Activated CD8-positive, alpha-beta memory T cell treated with anti-CD3 and anti-CD28 coated beads, Interleukin-2, amount 10 ng/mL, durations not matched to agents 7 days and 5 days (primary cell): ENCODE measurements around the gene GNB1L. TPM values are rescaled to one million over a fixed set of nuclear protein-coding genes. Genes with fewer than 3 reads are reported as not detected.

Experiments used
- ATAC-seq: fragments of 150-1000 bp; cut with Tn5 transposase; one replicate; pipeline ENCODE4 v1.10.0; 2021; ENCODE audit warnings: moderate library complexity
- CTCF ChIA-PET: fragments of 350-600 bp; sonication (Branson Sonifier 250); formaldehyde crosslinking; loops from one replicate; lab custom pipeline; 2021; ENCODE audit warnings: antibody characterized with exemption; lab: Charles Lee
- DNase-seq: peaks from one replicate; pipeline ENCODE4 v3.0.0-alpha.2; 2020
- H3K27ac Mint-ChIP-seq: one replicate; pipeline ENCODE4 v1.8.0; 2021; ENCODE audit warnings: mild to moderate bottlenecking, mixed read lengths
- H3K27me3 Mint-ChIP-seq: one replicate; pipeline ENCODE4 v1.8.0; 2021; ENCODE audit warnings: mixed read lengths
- H3K36me3 Mint-ChIP-seq: one replicate; pipeline ENCODE4 v1.8.0; 2021; ENCODE audit warnings: mild to moderate bottlenecking, mixed read lengths
- H3K4me1 Mint-ChIP-seq: one replicate; pipeline ENCODE4 v1.8.0; 2021; ENCODE audit warnings: mixed read lengths
- H3K4me3 Mint-ChIP-seq: one replicate; pipeline ENCODE4 v1.8.0; 2021; ENCODE audit warnings: mild to moderate bottlenecking, moderate library complexity, mixed read lengths
- H3K9me3 Mint-ChIP-seq: one replicate; pipeline ENCODE4 v1.8.0; 2022; ENCODE audit warnings: low read depth, mixed read lengths
- total RNA-seq, 2 experiments: library from RNA; stranded (reverse); gene quantifications; one replicate each; pipeline ENCODE4 v1.2.3, GENCODE V29; 2021

Gene GNB1L
- total RNA-seq, 2 experiments from 2014 or later = 13.7 to 14.7 TPM

- CTCF ChIA-PET = interaction anchor here (1.2 kb wide), 1 partner anchor 165 kb away, joined by 5 read pairs; no protein-coding TSS in a partner anchor
- ATAC-seq (no peak), DNase-seq (no peak)
- Mint-ChIP-seq H3K9me3 (no peaks in the 10 kb centered on the region), H3K27me3 (no peaks in the 10 kb centered on the region), H3K4me3 (no peak overlapping the region), H3K27ac (no peak overlapping the region), H3K36me3 (no peaks in the 10 kb centered on the region), H3K4me1 (peaks cover 22% of the 10 kb centered on the region)
Observed at GRCh38 chr22:19895160-19895849, 40.6 kb upstream of the GNB1L start.

- DNase-seq = no peak
- Mint-ChIP-seq H3K4me1 (peaks cover 25% of the 10 kb centered on the region), H3K36me3 (no peaks in the 10 kb centered on the region), H3K27ac (no peak overlapping the region), H3K27me3 (no peaks in the 10 kb centered on the region), H3K9me3 (no peaks in the 10 kb centered on the region), H3K4me3 (no peak overlapping the region)
- ATAC-seq = no peak
- CTCF ChIA-PET = no interaction called here
Observed at GRCh38 chr22:19893363-19893762, 38.7 kb upstream of the GNB1L start.

- H3K4me3 Mint-ChIP-seq = no peak overlapping the region
- H3K9me3 Mint-ChIP-seq = no peaks in the 10 kb centered on the region
- CTCF ChIA-PET = interaction anchor here (1.1 kb wide), 1 partner anchor 41 kb away, joined by 4 read pairs; no protein-coding TSS in a partner anchor
- peaks cover 25% of the 10 kb centered on the region for H3K4me1 Mint-ChIP-seq
- DNase-seq (no peak), ATAC-seq (no peak)
- no peak overlapping the region for H3K27ac Mint-ChIP-seq
- no peaks in the 10 kb centered on the region for H3K27me3 Mint-ChIP-seq
- H3K36me3 Mint-ChIP-seq = no peaks in the 10 kb centered on the region
Observed at GRCh38 chr22:19892925-19893324, 38.3 kb upstream of the GNB1L start.

- Mint-ChIP-seq H3K27ac (peak overlapping the region; percentile 89), H3K4me3 (peak overlapping the region; percentile 61), H3K36me3 (no peaks in the 10 kb centered on the region), H3K27me3 (no peaks in the 10 kb centered on the region), H3K4me1 (peaks cover 25% of the 10 kb centered on the region), H3K9me3 (no peaks in the 10 kb centered on the region)
- DNase-seq (peak; percentile 68), ATAC-seq (peak; percentile 57)
- CTCF ChIA-PET = interaction anchor here (1.0 to 1.3 kb wide), 4 partner anchors 37 to 162 kb away, joined by 3 to 6 read pairs (median 4); no protein-coding TSS in a partner anchor
Observed at GRCh38 chr22:19892257-19892879, 37.7 kb upstream of the GNB1L start.

GRCh38 chr22:19891317-19892256 lies 36.9 kb upstream of the GNB1L start:
- no peaks in the 10 kb centered on the region for H3K9me3 Mint-ChIP-seq
- peaks cover 31% of the 10 kb centered on the region for H3K4me1 Mint-ChIP-seq
- H3K27ac Mint-ChIP-seq = peak overlapping the region; percentile 89
- peak; percentile 84 for ATAC-seq
- no peaks in the 10 kb centered on the region for H3K36me3 Mint-ChIP-seq
- CTCF ChIA-PET = interaction anchor here (1.0 to 1.6 kb wide), 6 partner anchors 19 to 161 kb away, joined by 3 to 6 read pairs (median 4); no protein-coding TSS in a partner anchor
- H3K4me3 Mint-ChIP-seq = peak overlapping the region; percentile 61
- peak; percentile 84 for DNase-seq
- no peaks in the 10 kb centered on the region for H3K27me3 Mint-ChIP-seq

- Mint-ChIP-seq H3K36me3 (no peaks in the 10 kb centered on the region), H3K9me3 (no peaks in the 10 kb centered on the region), H3K27ac (peak overlapping the region; percentile 89), H3K27me3 (no peaks in the 10 kb centered on the region), H3K4me3 (peak overlapping the region; percentile 61), H3K4me1 (peaks cover 31% of the 10 kb centered on the region)
- no peak for ATAC-seq
- DNase-seq = no peak
- CTCF ChIA-PET = interaction anchor here (1.0 to 1.6 kb wide), 4 partner anchors 20 to 160 kb away, joined by 3 to 5 read pairs (median 4); no protein-coding TSS in a partner anchor
Observed at GRCh38 chr22:19890502-19891316, 36.0 kb upstream of the GNB1L start.

- peaks cover 31% of the 10 kb centered on the region for H3K4me1 Mint-ChIP-seq
- no peaks in the 10 kb centered on the region for H3K27me3 Mint-ChIP-seq
- CTCF ChIA-PET = interaction anchor here (1.1 to 1.6 kb wide), 3 partner anchors 20 to 57 kb away, joined by 3 to 5 read pairs (median 3); no protein-coding TSS in a partner anchor
- no peaks in the 10 kb centered on the region for H3K9me3 Mint-ChIP-seq
- H3K36me3 Mint-ChIP-seq = no peaks in the 10 kb centered on the region
- H3K27ac Mint-ChIP-seq = no peak overlapping the region
- ATAC-seq = no peak
- DNase-seq = no peak
- H3K4me3 Mint-ChIP-seq = no peak overlapping the region
Observed at GRCh38 chr22:19889951-19890350, 35.3 kb upstream of the GNB1L start.

- no peak overlapping the region for H3K27ac Mint-ChIP-seq
- ATAC-seq (no peak), DNase-seq (no peak)
- no peaks in the 10 kb centered on the region for H3K36me3 Mint-ChIP-seq
- H3K27me3 Mint-ChIP-seq = no peaks in the 10 kb centered on the region
- no peak overlapping the region for H3K4me3 Mint-ChIP-seq
- CTCF ChIA-PET = no interaction called here
- H3K4me1 Mint-ChIP-seq = peaks cover 31% of the 10 kb centered on the region
- H3K9me3 Mint-ChIP-seq = no peaks in the 10 kb centered on the region
Observed at GRCh38 chr22:19888131-19888746, 33.6 kb upstream of the GNB1L start.

- Mint-ChIP-seq H3K36me3 (no peaks in the 10 kb centered on the region), H3K4me1 (peaks cover 26% of the 10 kb centered on the region), H3K27me3 (no peaks in the 10 kb centered on the region), H3K4me3 (no peak overlapping the region), H3K9me3 (no peaks in the 10 kb centered on the region), H3K27ac (peak overlapping the region; percentile 26)
- DNase-seq = no peak
- CTCF ChIA-PET = interaction anchor here (0.9 to 3.0 kb wide), 4 partner anchors 9 to 157 kb away, joined by 3 to 11 read pairs (median 4); no protein-coding TSS in a partner anchor
- ATAC-seq = no peak
Observed at GRCh38 chr22:19887256-19887985, 32.7 kb upstream of the GNB1L start.

- DNase-seq (no peak), ATAC-seq (no peak)
- Mint-ChIP-seq H3K27ac (peak overlapping the region; percentile 26), H3K9me3 (no peaks in the 10 kb centered on the region), H3K4me3 (no peak overlapping the region), H3K36me3 (no peaks in the 10 kb centered on the region), H3K4me1 (peaks cover 19% of the 10 kb centered on the region), H3K27me3 (no peaks in the 10 kb centered on the region)
- CTCF ChIA-PET = interaction anchor here (0.7 to 3.0 kb wide), 6 partner anchors 10 to 163 kb away, joined by 3 to 11 read pairs (median 3); no protein-coding TSS in a partner anchor
Observed at GRCh38 chr22:19886605-19887255, 32.1 kb upstream of the GNB1L start.
